Astrocyte of the spinal cord (primary cell): Measurements from ENCODE around the gene TNFSF8.

Experiments used
- DNase-seq: peaks from one replicate; pipeline ENCODE4 v3.0.0; 2011; ENCODE audit warnings: low read depth, low spot score
- H3K4me3 ChIP-seq: 2 replicates; pipeline ENCODE4 v1.5.1; 2011; ENCODE audit warnings: low read depth, mild to moderate bottlenecking, low read length, moderate library complexity
- in situ Hi-C: cut with HindIII; loops from 2 replicates; pipeline ENCODE4 v1.10.0; 2017; ENCODE audit warnings: low sequenced_read_pairs
- TF ChIP-seq, protein P1 (sequence below): IDR thresholded peaks from 2 replicates; pipeline ENCODE4 v1.5.1; 2012; ENCODE audit warnings: low read depth, mild to moderate bottlenecking, low read length, inconsistent platforms

Gene TNFSF8

DNA sequence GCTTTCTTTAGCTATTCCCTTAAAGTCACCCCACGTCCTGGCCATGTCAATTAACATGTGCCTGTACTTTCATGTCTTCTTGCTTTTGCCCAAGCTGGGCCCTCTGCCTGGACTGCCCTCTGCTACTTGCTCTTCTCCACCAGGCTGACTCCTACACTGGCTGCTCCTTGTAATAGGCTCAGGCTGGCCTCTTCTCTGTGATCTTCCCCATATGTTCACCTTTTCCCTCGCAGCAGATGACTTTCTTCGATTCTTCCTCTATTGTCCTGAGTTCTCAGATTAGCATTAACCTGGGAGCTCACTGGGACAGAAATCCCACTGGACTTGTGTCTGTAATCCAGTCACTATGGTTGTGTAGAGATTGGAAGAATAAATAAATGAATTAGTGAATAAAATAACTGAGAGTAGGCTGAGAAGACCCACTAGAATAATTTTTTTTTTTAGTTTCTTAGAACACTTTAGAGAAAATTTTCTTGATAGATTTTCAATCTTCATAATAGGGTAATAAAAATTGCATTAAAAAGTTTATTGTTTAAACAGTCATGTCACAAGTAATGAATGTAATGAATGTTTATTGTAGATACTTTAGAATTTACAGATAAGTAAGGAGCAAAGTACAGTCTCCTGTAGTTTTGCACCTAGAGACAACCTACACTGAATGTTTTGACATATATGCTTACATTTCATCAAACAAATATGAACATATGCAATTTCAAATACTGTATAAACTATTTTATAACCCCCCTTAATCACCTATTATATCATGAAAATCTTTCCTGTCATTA, 77.1 kb downstream of the TNFSF8 start:
- H3K4me3 ChIP-seq, result no peak overlapping the region
- no peak for DNase-seq
- TF ChIP-seq, protein P1, sequence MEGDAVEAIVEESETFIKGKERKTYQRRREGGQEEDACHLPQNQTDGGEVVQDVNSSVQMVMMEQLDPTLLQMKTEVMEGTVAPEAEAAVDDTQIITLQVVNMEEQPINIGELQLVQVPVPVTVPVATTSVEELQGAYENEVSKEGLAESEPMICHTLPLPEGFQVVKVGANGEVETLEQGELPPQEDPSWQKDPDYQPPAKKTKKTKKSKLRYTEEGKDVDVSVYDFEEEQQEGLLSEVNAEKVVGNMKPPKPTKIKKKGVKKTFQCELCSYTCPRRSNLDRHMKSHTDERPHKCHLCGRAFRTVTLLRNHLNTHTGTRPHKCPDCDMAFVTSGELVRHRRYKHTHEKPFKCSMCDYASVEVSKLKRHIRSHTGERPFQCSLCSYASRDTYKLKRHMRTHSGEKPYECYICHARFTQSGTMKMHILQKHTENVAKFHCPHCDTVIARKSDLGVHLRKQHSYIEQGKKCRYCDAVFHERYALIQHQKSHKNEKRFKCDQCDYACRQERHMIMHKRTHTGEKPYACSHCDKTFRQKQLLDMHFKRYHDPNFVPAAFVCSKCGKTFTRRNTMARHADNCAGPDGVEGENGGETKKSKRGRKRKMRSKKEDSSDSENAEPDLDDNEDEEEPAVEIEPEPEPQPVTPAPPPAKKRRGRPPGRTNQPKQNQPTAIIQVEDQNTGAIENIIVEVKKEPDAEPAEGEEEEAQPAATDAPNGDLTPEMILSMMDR, result no peak
- in situ Hi-C loops, result no loop called here

DNA sequence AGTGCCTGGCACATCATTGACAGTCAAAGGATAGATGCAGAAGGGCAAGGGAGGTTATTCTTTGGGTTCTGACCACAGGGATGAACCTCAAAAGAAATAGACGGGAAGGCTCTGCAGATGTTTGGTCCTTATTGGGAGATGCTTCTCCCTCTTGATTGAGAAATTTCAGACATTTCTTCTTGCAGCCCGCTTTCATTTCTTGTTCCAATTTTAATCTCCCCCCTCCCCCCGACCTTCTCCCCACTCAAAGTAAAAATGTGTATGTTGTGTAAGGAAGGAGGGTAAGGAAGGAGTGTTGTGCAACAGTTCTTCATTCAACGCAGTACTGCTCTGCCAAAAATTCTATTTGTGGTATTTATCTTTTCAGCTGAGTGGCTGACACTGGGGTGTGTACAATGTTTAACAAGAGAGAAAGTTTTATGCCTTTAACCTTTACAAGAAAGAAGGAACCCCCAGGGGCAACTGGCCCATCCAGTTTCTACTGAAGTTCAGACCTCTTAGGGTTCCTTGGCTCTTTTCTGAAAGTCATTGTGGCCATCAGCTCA, 78.3 kb downstream of the TNFSF8 start:
- no peak overlapping the region for H3K4me3 ChIP-seq
- in situ Hi-C loops, result no loop called here
- TF ChIP-seq, protein P1, result no peak
- DNase-seq, result no peak

DNA sequence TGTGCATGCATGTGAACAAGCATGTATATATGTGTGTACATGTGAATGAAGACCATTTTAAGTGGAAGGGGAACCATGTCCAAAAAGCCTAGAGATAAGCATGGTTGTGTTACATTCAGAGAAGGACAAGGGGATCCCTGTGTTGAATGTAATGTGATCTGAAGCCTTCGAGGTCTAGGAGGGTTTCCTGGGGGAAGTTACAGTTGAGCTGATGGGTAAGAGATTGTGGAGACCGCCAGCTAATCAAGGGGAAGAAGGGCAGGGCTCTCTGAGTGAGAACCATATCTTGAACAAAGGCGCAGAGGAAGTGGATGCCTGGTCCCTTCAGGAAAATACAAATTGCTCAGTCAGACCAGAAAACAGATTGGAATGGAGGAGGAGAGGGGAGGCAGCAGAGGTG, 79.1 kb downstream of the TNFSF8 start:
- no peak for DNase-seq
- H3K4me3 ChIP-seq, result no peak overlapping the region
- TF ChIP-seq, protein P1, result no peak
- in situ Hi-C loops, result no loop called here
